Epithelial cell of esophagus (primary cell): ENCODE measurements around the gene SRSF1.
A peak's percentile ranks its signal among the peaks of the same experiment; 100 is the strongest.
"Not testable (repeated sequence)": the region's sequence is repeated elsewhere in the genome, so short reads cannot be mapped to it uniquely, and the experiment has no call there.

ENCODE experiments used
- DNase-seq: peaks from one replicate; pipeline ENCODE4 v3.0.0; 2010; ENCODE audit warnings: low read depth
- H3K4me3 ChIP-seq: 2 replicates; pipeline ENCODE4 v1.5.1; 2011; ENCODE audit warnings: mild to moderate bottlenecking, low read length, control low read depth
- TF ChIP-seq, protein P1 (sequence below): IDR thresholded peaks from 2 replicates; pipeline ENCODE4 v1.5.1; 2011; ENCODE audit warnings: low read depth, mild to moderate bottlenecking, low read length, control low read depth, inconsistent platforms; ENCODE audit not compliant: insufficient read depth; ENCODE audit errors: missing control alignments

SRSF1 gene

GRCh38 chr17:58050966-58051365 is 43.9 kb upstream of the SRSF1 start:
- no peak for DNase-seq
- no peak overlapping the region for H3K4me3 ChIP-seq
- TF ChIP-seq, protein P1, sequence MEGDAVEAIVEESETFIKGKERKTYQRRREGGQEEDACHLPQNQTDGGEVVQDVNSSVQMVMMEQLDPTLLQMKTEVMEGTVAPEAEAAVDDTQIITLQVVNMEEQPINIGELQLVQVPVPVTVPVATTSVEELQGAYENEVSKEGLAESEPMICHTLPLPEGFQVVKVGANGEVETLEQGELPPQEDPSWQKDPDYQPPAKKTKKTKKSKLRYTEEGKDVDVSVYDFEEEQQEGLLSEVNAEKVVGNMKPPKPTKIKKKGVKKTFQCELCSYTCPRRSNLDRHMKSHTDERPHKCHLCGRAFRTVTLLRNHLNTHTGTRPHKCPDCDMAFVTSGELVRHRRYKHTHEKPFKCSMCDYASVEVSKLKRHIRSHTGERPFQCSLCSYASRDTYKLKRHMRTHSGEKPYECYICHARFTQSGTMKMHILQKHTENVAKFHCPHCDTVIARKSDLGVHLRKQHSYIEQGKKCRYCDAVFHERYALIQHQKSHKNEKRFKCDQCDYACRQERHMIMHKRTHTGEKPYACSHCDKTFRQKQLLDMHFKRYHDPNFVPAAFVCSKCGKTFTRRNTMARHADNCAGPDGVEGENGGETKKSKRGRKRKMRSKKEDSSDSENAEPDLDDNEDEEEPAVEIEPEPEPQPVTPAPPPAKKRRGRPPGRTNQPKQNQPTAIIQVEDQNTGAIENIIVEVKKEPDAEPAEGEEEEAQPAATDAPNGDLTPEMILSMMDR, result no peak

DNA sequence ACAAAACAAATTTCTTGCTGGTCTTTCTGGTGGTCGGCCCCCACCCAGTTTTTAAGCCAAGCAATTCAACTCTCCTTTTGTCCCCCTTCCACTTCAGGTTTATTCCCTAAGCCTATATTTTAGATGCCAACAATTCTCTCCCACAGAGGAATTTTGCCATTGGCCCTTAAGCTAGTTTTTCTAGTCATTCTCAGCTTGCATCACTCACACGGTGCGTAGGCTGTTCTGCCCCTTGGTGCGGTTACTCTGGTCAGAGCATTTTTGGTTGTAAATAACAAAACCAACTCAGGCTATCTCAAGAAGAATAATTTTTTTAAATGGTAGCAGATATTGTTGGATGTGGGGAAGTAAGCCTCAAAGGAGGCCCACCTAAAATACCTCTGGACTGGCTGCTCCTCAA is 42.5 kb upstream of the SRSF1 start:
- H3K4me3 ChIP-seq, result no peak overlapping the region
- peak; percentile 20 for DNase-seq
- TF ChIP-seq, protein P1, result no peak

DNA sequence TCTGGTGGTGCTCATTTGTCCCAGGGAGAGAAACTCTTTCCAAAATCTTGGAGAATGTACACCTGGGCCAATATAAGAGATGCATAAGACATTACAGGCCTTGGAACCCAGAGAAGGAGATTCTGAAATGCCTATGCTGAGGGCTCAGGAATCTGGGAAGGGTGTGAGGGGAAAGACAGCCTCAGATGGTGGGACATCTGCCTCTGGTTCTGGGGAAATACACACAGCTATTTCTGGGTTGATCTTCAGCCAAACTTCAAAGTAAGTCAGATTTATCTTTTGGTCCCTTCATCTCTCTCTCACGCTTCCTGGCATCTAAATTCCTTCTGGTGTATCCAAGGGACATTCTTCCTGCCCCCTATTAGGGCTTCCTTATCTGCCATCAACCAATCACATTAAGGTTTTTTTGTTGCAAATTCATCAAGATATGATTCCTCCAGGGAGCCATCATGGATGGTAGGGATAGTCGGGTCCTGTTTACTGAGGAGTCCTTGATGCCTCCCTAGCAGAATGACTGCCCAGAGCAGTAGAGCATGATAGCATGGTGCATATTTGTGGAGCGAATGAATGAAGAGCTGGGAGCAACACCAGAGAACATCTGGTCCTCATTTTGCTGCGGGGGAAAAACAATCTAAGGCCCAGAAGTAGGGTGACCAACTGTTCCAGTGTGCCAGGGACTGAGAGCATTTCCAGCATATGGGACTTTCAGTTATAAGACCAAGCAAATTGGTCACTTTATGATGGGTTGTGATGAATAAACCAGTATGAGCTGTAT is 40.5 kb upstream of the SRSF1 start:
- TF ChIP-seq, protein P1, result no peak
- H3K4me3 ChIP-seq, result no peak overlapping the region
- no peak for DNase-seq

- TF ChIP-seq, protein P1, result no peak
- no peak overlapping the region for H3K4me3 ChIP-seq
- DNase-seq, result no peak
Observed at GRCh38 chr17:58046239-58047094, 39.4 kb upstream of the SRSF1 start.

GRCh38 chr17:58044256-58044655 is 37.2 kb upstream of the SRSF1 start:
- H3K4me3 ChIP-seq, DNase-seq: not testable (repeated sequence)

DNA sequence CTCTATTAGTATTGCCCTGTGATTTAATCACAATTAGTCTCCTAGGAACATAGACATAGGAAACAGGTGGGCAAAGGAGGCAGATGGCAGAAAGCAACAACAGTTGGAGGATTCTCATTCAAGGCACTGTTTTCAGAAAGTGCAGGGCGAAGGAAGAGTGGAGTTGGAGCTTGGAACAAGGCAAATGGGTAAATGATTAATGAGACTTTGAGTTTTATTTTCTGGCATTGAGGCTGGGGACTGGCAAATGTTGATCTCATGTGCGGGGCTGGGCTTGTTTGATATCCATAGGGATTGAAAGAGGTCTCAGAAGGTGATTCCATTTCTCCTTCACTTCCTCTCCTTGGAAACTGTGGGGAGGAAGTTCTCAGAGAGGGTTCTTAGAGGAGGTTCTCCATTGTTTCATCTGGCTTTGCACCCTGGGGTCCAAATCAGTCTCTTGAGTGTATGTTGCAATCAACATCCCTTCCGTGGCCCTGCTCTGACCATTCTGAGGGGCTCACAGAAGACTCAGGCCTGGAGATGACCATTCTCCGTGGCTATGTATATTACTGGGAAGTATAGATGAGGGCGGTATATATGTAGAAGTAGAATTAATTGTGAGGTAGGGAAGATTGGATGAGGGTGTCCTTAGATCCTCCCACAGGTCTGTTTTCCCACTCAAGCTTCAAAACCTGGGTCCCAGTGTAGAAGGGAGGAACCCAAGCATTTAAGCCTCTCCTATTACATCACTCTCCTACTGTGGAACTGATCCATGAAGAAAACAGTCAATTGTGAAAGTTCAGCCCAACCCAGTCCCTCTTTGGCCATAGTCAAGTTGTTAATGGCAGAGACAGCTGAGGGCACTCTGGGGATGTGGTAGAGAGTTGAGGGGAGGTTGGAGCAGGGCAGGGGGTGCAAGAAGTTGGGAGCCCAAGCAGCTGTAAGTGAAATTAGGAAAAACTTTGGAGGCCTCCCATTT is 36.5 kb upstream of the SRSF1 start:
- TF ChIP-seq, protein P1, result no peak
- no peak for DNase-seq
- no peak overlapping the region for H3K4me3 ChIP-seq
